ENCODE results near the gene LY6G6F.

Gene LY6G6F

DNA sequence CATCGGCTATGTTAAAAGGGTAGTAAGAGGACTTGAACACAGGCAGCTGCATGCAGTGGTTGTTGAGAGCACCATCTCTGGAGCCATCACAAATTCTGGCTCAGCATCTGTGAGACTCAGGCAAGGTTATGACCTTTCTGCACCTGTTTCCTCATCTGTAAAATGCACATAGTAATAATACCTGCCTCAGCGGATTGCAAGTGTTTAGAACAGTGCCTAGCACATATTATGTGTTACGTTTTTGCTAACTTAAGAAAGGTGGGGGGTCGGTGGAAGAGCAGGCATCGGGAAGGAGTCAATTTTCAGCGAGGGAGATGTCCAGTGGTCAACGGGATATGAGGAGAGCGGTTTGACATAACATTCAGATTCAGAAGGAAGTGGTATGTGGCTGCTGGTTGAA, 28.7 kb upstream of the LY6G6F start:
- no peak for DNase-seq

DNA sequence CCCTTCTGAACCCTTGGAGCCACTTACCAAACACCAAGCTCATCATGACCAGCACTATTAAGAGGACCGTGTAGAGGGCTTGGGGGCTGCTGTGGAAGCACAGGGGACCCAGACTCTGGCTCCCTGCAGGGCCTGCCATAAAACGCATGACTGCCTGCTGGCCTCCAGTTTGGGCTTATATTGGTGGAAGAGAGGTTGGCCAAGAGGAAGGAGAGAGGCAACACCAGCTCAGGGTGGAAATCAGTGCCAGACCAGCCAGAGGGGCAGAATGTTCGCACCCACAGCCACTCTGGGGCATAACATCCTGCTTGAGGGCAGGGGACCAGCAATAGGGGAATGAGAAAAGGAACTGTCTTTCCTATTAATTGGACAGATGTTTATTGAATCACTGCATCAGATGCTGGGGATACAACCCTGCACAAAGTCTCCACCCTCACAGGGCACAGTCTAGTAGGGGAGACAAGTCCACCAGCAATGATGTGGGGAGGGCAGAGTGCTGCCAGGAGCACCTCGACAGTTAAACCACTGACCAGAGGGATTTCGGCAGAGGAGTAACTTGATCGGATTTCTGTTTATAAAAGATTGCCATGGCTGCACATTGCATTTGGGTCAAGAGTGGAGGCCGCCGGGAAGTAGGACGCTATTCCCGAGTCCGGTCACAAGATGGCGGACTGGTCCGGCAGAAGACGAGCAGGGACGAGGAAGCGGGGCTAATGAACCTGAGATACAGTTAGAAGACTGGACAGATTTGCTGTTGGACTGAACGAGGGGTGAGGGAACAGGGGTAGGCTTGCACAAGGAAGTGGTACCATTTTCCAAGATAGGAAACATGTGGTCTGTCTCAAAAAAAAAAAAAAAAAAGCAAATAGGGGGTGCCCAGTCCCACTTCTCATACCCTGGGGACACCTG, 26.2 kb upstream of the LY6G6F start, which contains the start of gene LY6G5C:
TSS of gene LY6G5C (minus strand) at position 842 of the 909 bp plus-strand sequence. CDS start at position 148, 694 bp downstream.
- peak; percentile 51 for DNase-seq

DNA sequence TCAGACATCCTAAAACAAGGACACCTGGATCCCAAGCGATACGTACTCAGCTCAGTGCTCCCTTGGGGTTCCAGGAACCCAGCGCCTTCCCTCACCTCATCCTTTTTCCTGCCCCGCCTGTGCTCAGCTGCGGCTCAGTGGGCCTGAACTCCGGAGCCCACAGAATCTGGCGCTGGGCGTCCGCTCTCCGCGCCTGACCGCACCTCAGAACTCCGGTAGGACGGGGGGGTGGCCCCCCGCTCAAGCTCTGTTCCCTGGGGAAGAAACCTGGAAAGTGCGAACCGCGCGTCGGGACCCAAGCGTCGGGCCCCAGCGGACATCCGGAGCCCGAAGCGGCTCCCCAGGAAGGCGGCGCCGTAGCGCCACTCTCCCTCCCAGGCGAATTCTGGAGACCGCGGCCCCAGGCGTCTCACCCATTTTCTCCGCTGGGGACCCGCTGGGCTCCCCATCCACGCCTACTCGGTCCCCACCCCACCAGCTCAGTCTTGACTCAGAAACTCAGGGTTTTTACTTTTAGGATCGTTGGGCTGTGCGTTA, 25.5 kb upstream of the LY6G6F start:
- no peak for DNase-seq

DNA sequence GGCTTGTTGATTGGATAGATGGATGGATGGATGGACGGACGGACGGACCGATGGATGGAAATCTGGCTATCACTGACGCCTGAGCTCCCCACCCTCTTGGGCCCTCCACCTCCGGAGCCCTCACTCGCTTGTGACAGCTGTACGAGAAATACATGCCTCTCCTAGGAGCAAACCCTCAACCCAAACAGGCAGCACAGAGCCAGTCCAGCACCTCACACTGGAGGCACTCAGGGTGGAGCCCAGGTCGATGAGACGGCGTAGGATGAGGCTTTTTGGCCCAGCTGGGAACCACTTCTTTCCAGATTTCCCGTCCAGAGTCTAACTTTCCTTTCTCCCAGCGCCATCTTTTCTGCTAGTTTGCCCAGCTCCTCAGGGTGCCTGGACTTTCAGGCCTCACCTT, 23.1 kb upstream of the LY6G6F start:
- DNase-seq = no peak

DNA sequence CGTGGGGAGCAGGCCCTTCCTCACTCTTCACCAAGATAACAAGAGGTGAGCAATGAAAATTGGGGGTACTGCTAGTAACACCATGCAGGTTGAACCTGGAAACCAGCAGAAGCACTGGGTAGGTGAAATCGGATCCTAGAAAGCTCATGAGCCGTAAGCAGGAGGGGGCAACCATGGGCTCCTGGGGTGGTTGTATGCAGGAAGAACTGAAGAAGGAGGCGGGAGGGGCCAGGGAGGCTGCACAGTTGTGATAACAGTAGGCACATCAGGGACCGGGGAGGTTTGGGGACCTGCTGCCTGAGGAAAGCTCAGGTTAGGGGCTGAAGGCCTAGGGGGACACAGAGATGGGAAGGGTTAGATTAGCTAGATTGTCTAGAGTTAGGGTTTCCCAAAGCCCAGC, 20.2 kb upstream of the LY6G6F start:
- no peak for DNase-seq

DNA sequence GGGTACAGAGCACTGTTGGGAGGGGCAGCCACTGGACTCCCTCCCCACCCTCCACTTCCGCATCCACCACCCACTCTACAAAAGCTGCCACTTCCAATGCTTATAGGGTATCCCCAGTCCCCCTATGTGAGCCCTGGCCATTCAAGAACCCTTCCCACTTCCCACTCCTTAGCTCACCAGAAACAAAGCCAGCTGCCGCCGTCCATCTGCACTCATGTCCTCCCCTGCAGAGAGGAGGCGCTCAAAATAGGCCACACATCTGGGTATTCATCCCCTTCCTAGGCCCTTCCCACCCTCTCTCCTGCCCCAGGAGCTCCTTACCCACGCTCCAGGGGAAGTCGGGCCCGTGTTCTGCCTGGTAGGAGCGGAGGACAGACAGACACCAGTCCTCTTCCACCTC, 19.3 kb upstream of the LY6G6F start:
- no peak for DNase-seq

DNA sequence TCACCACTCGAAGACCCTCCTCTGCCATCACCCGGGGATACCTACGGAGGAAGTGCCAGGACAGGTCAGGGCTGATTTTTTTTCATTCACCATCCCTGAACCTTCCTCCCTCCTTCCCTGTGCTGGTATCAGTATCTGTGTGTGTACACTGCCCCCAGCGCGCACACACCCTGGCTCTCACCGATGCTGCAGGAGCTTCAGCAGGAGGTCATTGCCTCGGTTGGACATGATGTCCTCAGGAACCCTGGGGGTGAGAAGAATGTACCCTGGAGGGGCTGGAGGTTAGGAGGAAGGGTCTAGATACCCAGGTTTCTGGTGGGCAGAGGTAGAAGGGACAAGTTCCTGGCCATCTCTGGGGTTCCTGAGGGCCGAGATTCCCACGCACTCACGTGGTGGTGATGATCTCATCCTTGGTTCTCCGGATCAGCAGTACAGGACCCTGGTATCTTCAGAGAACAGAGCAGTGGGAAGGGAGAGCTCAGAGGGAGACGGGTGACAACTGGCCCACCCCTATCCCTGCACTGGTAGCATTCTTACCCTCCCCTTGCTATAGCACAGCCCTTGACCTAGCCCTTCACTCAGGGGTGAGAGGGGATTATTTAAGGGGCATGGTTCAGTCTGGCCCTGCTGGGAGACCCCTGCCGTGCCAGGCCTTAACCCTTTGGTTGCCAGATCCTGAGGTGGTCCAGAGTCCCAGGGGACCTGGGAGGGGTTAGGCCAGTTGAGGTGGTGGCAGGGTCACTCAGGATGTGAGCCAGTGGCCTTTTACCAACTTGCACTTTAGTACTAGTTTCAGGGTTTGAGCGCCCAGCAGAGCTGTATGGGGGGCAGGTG, 18.6 kb upstream of the LY6G6F start:
- DNase-seq = no peak

DNA sequence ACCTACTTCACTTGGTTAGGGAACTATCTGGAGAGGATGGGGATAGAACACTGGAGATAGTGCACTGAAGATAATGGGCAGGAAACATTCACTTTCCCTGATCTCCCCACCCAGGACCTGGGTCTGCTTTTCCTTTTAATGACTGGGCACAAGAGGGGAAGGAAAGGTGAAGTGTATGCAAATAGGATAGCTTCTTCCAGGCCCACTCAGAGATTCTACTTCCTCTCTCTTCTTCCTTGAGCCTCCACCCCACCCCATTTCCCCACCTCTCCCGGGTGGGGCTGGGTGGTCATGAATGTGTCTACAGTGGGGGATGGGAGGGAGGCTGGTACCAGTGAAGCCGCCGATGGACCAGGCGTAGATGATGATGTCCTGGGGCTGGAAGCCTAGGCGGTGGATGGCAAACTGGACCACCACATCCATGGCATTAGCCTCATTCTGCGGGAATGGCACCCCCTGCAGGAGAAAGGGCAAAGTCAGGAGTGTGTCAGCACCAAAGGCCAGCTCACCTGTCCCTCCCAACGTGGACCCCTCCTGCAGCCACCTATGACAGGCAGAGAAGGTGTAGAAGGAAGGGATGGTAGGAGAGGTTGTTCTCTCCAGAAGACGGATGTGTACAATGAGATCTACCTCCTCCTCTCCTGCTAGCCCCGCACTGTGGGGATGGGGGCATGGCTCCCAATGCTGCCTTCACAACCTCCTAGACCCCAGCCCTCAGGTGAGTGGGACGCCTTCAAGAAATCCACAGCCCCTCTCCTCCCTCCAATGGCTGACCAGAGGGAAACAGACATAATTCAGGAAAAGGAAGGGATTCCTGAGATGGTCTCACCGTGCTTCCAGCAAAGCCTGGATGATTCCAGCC, 17.2 kb upstream of the LY6G6F start:
- DNase-seq = no peak

DNA sequence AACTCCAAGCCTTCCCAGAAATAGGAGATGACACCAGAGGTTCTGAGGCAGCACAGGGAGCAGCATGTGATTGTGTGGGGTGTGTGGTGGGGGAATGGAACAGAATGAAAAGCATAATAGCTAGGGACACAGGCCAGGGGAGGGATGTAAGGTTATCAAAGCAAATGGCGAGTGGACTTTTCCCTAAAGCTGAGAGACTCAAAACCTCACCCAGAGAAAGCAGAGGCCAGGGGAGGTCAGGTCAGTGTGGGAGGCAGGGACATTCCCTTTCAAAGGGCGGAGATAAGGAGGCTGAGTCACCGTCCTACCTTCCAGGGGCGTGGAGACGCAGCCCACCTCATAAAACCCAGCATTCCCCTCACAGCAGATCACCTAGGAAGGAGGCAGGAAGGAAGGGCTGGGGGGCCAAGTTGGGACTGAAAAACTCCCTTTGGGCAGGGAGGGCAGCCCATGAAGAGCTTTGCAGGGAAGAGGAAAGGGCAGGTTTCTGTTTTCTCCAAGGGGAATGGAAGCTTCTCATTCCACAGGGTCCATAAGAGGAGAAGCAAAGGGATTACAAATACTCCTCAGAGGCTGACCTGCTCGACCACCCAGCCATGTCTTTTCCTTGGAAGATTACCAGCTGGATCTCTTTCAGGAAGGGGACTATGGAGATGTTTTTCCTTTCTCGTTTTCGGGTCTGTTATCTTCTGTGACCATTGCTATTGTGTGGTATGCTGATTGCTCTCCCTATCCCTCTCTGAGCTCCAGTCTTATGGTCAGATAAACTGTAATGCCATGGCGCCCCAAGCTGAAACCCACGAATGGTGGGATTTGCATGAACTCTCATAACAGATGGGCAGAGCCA, 16.2 kb upstream of the LY6G6F start:
- peak; percentile 86 for DNase-seq

DNA sequence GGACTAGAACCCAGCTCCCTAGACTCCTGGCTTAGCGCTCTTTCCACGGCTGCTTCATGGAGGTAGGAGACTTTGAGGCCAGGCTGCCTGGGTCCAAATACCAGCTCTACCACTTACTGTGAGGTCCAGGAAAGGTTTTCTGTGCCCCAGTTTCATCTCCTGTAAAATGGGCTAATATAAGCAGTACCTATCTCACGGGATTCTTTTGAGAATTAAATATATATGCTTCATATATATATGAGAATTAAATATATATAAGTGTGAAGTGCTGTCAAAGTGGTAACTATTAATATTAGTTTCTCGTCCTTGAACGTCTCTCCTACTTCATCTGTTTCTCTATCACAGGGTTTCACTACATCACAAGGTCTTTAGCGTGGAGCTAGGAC, 15.6 kb upstream of the LY6G6F start:
- DNase-seq = no peak

DNA sequence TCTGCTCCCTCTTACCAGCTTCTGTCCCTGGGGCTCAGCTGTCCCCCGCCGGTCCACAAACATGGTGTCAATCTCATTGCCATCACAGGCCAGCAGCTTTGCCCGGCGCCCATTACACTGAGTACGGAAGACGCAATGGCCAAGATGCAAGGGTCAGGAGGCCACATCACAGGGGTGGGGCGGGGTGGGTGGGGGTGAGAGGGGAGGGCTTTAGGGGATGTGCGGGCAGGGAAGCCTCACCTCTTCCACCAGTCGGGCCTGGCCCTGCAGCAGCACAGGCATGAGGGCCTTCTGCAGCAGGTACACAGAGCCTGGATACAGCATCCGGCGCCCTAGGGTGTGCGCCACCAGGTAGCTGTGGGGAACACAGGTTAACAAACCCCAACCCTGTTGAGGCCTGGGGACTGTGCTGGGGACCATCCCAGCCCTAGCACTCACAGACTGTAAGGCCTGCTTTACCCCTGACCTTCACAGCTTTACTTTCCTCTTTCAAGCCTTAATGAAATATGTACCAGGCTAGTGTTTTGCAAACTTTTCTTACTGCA, 15.0 kb upstream of the LY6G6F start:
- no peak for DNase-seq

DNA sequence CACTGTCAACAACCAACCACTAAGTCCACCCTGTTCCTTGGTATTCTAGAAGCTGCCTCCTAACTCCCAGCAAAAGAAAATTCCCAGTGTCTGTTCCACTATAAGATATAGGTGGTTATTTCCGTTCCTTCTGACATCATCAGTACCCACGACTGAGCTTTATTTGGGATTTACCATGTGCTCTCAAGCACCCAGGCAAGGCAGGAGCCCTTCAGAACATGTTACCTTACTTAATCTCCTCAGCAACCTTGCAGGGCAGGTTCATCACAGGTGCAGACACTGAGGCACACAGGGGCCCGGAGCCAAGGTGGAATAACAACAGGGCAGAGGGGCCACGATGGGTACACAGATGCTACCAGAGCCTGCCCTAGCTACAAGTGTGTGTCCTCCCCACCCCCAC, 14.3 kb upstream of the LY6G6F start:
- DNase-seq = no peak

DNA sequence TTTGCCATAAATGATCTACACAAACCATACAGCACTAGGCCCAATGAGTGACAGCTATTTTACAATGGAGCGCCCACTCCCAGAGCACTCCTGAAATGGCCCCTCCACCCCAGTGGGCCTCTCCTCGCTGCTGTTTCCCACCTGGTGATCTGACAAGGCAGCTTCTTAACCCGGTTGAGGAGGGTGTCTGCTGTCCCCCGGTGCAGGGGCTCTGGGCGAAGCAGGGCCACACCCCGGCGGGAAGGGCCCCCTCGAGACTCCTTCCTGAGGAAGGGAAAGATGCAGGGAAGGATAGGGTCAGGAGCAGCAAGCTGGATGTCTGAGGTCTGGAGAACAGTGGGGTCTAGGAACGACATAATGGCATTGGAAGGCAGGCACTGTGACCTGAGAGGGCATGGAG, 13.8 kb upstream of the LY6G6F start:
- no peak for DNase-seq

DNA sequence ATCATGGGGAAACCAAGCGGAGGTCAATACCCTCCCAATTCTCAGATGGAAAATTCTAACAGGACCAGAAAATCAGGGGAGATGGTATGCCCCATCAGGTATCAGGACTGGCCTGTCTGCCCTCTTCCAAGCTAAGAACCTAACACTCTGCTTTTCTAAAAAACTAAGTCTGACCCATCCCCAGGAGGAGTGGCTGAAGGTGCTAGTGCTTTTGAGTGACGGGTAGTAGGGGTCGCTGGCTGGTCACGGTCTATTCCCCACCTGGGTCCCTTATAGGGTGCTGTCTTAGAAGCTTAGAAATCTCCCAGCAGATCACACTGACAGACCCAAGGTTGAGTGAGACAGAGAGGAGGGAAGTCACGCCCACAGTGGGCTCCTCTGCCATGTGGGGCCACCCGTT, 13.1 kb upstream of the LY6G6F start:
- DNase-seq = no peak

DNA sequence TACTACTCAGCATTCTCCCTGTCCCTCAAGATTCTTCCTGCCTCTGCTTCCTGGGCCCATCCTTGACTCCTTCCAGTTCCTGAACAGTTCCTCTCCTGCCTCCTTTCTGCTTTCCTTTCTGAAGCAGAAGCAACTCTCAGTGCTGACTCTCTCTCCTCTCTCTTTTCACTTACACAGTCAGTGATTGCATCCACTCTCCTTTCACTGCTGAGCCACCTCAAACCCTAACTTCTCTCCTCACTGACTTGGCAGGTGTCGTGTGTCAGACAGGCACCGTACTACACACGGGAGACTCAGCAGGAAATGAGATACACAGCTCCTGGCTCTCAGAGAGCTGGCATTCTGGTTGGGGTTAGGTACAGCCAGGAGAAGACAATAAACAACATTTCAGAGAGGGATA, 9.1 kb upstream of the LY6G6F start:
- no peak for DNase-seq

DNA sequence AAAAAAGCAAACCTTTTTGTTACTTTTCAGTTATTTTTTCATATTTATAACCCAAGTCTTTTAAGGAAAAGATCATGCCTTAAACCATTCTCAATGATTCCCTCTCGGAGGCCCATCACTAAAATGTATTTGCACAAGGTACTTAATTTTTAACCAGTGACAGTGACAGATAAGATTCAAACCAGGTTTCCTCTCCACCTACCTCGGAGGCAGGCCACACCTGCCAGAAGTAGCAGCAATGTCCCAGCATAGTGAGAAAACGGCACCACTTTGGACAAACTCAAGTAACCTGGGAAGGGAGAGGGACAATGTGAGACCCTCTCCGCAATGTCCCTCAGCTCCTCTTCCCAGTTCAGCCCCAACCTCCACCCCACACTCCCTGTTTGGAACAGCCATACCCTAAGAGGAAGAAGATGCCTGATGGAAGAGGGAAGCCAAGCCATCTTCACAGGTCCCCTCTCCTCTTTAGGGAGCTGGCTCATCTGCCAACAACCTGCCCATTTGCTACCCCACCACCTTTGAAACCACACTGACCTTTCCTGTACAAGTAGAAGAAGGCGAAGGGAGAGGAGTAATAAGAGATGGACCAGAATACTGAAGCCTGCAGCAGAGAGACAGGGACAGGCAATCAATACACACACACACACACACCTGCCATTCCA, 5.8 kb upstream of the LY6G6F start:
- no peak for DNase-seq

DNA sequence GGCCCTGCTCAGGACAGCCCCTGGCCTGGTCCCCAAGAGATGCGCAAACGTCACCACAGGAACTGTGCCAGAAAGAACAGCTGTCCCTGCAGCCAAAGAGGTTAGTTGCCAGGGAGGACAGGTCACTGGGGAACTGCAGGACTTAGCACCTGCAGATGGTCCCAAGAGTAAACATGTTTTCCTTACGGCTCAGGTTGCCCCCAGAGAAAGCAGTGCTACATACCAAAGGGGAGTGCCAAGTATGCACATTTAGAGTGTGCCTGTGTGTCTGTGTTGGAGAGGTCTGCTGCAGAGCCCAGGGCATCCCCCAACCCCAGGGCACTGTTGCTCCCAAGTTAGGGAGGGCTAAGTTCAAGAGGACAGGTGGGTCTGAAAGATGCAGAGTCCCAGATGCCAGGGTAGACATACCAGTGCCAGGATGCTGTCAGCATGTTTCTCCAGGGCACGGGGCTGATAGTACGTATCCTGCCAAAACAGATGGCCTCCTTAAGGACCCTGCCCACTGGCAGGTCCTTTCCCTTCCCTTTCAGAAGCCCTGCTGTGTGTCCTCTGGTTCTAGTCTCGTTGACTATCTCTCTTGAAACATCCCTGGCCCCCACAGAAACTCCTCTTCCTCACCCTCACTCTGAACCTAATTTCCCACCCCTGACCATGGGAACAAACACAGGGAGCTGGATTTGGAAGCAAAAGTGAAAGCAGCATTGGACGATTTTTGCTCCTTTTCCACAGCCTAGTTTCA, 4.8 kb upstream of the LY6G6F start:
- DNase-seq = no peak

DNA sequence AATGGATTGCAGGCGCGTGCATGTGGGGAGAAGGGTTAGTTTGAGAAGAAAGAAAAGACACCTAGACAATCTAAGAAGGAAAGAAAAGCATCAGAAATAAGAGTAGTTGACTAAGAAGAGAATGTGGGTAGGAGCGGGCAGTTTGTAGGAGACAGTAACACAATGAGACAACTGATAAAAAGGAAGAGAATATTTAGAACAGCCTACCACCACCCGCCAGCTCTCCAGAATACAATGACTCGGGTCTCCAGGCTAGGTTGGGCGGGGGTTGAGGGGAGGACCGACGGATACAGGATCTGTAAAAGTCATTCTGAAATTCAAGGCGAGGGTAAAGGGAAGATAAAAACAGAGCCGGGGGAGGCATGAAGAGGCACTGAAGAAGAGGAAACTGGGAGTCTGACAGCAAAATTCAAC, 4.3 kb upstream of the LY6G6F start:
- no peak for DNase-seq

DNA sequence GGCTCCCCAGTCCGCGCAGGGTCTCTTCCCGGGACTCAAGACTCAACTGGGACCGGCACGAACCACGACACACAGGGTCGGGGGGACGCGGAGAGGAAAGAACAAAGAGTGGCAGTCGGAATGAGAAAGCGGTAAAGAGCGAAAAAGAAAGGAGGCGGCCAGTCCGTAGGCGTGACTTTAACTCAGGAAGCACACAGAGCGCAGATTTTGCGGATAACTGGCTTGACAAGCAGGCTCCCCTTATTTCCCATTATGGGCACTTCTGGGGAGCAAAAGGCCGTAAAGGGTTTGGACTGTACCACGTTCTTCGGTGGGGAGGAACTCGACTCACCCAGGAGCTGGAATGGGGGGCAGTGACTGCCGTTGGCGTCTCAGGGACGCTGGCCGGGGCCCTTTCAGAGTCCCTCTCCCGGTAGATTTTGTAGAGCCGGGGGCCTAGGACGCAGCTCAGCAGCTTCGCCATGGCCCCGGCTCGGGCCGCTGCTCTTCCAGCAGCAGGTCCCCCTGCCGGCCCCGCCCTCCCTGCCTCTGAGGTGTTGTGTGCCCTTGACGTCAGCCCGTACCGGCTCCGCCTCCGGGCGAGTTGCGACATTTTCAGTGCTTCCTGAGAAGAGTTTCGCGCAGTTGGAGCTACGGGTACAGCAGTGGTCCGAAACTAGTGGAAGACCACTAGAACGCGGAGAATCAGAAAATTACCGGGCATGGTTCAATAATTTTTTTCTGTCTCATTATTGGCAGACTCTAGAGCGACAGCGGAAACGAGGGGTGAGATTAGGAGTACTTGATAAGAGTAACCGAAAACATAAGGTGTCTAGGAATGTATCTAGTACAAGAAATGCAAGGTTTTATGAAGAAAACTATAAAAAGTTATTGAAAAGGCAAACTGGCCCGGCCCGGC, 3.6 kb upstream of the LY6G6F start, which contains the start of gene ABHD16A:
TSS of gene ABHD16A (minus strand) at position 506 of the 898 bp plus-strand sequence. CDS start at position 463, 43 bp downstream.
- DNase-seq = peak; percentile 98
